HG03280 (cell line): ENCODE measurements around the gene CNTNAP5.
A peak's percentile ranks its signal among the peaks of the same experiment; 100 is the strongest.

Source experiments
- ATAC-seq: cut with Tn5 transposase; IDR thresholded peaks from one replicate; pipeline ENCODE4 v1.9.1; 2021; ENCODE audit warnings: mild to moderate bottlenecking, moderate library complexity; ENCODE audit not compliant: unreplicated experiment

CNTNAP5 gene

GRCh38 chr2:124025171-124025580, at the start of gene CNTNAP5:
Gene CNTNAP5, plus strand, starts transcription at chr2:124025287. Its CDS starts 364 bp downstream, at chr2:124025651.
- ATAC-seq: no peak

GRCh38 chr2:123976054-123976648, 48.9 kb upstream of the CNTNAP5 start:
- ATAC-seq: no peak

GRCh38 chr2:123993728-123994323, 31.3 kb upstream of the CNTNAP5 start:
- ATAC-seq: no peak

- ATAC-seq: no peak
Measured at GRCh38 chr2:123999681-124000080, 25.4 kb upstream of the CNTNAP5 start.

- ATAC-seq: no peak
Measured at GRCh38 chr2:124001696-124002430, 23.2 kb upstream of the CNTNAP5 start.

GRCh38 chr2:124018890-124019289, 6.2 kb upstream of the CNTNAP5 start:
- no peak for ATAC-seq

GRCh38 chr2:124024561-124025170, 421 bp upstream of the CNTNAP5 start:
- ATAC-seq: no peak

GRCh38 chr2:124025891-124026434, 876 bp downstream of the CNTNAP5 start:
- no peak for ATAC-seq

GRCh38 chr2:124026503-124026902, 1.4 kb downstream of the CNTNAP5 start:
- ATAC-seq: no peak

- peak; percentile 84 for ATAC-seq
Measured at GRCh38 chr2:124027182-124027581, 2.1 kb downstream of the CNTNAP5 start.

GRCh38 chr2:124032799-124033198, 7.7 kb downstream of the CNTNAP5 start:
- no peak for ATAC-seq

GRCh38 chr2:124034265-124034664, 9.2 kb downstream of the CNTNAP5 start:
- no peak for ATAC-seq

- no peak for ATAC-seq
Measured at GRCh38 chr2:124035001-124035400, 9.9 kb downstream of the CNTNAP5 start.

GRCh38 chr2:124039032-124039431, 13.9 kb downstream of the CNTNAP5 start:
- no peak for ATAC-seq

GRCh38 chr2:124039762-124040291, 14.7 kb downstream of the CNTNAP5 start:
- no peak for ATAC-seq

GRCh38 chr2:124045894-124046293, 20.8 kb downstream of the CNTNAP5 start:
- no peak for ATAC-seq

- no peak for ATAC-seq
Measured at GRCh38 chr2:124046332-124046731, 21.2 kb downstream of the CNTNAP5 start.

GRCh38 chr2:124048102-124048501, 23.0 kb downstream of the CNTNAP5 start:
- ATAC-seq: no peak

- no peak for ATAC-seq
Measured at GRCh38 chr2:124048664-124049063, 23.6 kb downstream of the CNTNAP5 start.

GRCh38 chr2:124049136-124049535, 24.0 kb downstream of the CNTNAP5 start:
- no peak for ATAC-seq

- ATAC-seq: no peak
Measured at GRCh38 chr2:124050833-124051497, 25.9 kb downstream of the CNTNAP5 start.
